HG02763 (cell line): ENCODE measurements around the gene SLAMF7.

Experiments
- ATAC-seq: cut with Tn5 transposase; IDR thresholded peaks from one replicate; pipeline ENCODE4 v1.9.1; 2021; ENCODE audit warnings: mild to moderate bottlenecking, moderate library complexity; ENCODE audit not compliant: unreplicated experiment

SLAMF7 gene

GRCh38 chr1:160744852-160745520, 5.9 kb downstream of the SLAMF7 start:
- ATAC-seq: no peak

GRCh38 chr1:160745551-160745950, 6.5 kb downstream of the SLAMF7 start:
- no peak for ATAC-seq

GRCh38 chr1:160746836-160747500, 7.9 kb downstream of the SLAMF7 start:
- ATAC-seq: no peak

- ATAC-seq: no peak
Observed at GRCh38 chr1:160747717-160748116, 8.7 kb downstream of the SLAMF7 start.

- ATAC-seq: no peak
Observed at GRCh38 chr1:160748181-160748877, 9.3 kb downstream of the SLAMF7 start.

GRCh38 chr1:160748878-160749269, 9.8 kb downstream of the SLAMF7 start:
- ATAC-seq: no peak

- no peak for ATAC-seq
Observed at GRCh38 chr1:160750608-160751007, 11.6 kb downstream of the SLAMF7 start.

GRCh38 chr1:160752406-160752805, 13.4 kb downstream of the SLAMF7 start:
- ATAC-seq: no peak

GRCh38 chr1:160752924-160753323, 13.9 kb downstream of the SLAMF7 start:
- ATAC-seq: no peak

GRCh38 chr1:160753594-160753993, 14.5 kb downstream of the SLAMF7 start:
- ATAC-seq: no peak

GRCh38 chr1:160755461-160755860, 16.4 kb downstream of the SLAMF7 start:
- ATAC-seq: no peak

- ATAC-seq: no peak
Observed at GRCh38 chr1:160755911-160756848, 17.1 kb downstream of the SLAMF7 start.

- ATAC-seq: no peak
Observed at GRCh38 chr1:160756849-160757201, 17.8 kb downstream of the SLAMF7 start.

- ATAC-seq: no peak
Observed at GRCh38 chr1:160758521-160758920, 19.5 kb downstream of the SLAMF7 start.

- no peak for ATAC-seq
Observed at GRCh38 chr1:160759740-160760139, 20.7 kb downstream of the SLAMF7 start.

- no peak for ATAC-seq
Observed at GRCh38 chr1:160761046-160761445, 22.0 kb downstream of the SLAMF7 start.

GRCh38 chr1:160761886-160762285, 22.8 kb downstream of the SLAMF7 start:
- ATAC-seq: no peak

GRCh38 chr1:160763993-160764392, 24.9 kb downstream of the SLAMF7 start:
- ATAC-seq: no peak

GRCh38 chr1:160767395-160768294, 28.6 kb downstream of the SLAMF7 start:
- peak; percentile 47 for ATAC-seq

- ATAC-seq: peak; percentile 80
Observed at GRCh38 chr1:160768295-160768657, 29.2 kb downstream of the SLAMF7 start.
